Measurements from ENCODE around the gene ZNF615. TPM values are rescaled to one million over a fixed set of nuclear protein-coding genes. Genes with fewer than 3 reads are reported as not detected.
"Not testable (repeated sequence)": the region's sequence is repeated elsewhere in the genome, so short reads cannot be mapped to it uniquely, and the experiment has no call there.

Gene ZNF615
- polyA plus RNA-seq (ENCODE audit: insufficient read length): 24.1 TPM
- long read RNA-seq, donor 1, full-length matches to known transcripts: 2 of 2 reads
- long read RNA-seq, donor 1, partial matches to known transcripts: 0 of 2 reads
- long read RNA-seq, donor 1, other reads (novel, unspliced or antisense): 0 of 2 reads
- long read RNA-seq, donor 2, full-length matches to known transcripts: 4 of 4 reads
- long read RNA-seq, donor 2, partial matches to known transcripts: 0 of 4 reads
- long read RNA-seq, donor 2, other reads (novel, unspliced or antisense): 0 of 4 reads
- long read RNA-seq, donor 3, full-length matches to known transcripts: 2 of 2 reads
- long read RNA-seq, donor 3, partial matches to known transcripts: 0 of 2 reads
- long read RNA-seq, donor 3, other reads (novel, unspliced or antisense): 0 of 2 reads
- long read RNA-seq, donor 4: 0 reads
- long read RNA-seq, donor 5, full-length matches to known transcripts: 3 of 3 reads
- long read RNA-seq, donor 5, partial matches to known transcripts: 0 of 3 reads
- long read RNA-seq, donor 5, other reads (novel, unspliced or antisense): 0 of 3 reads
- long read RNA-seq, donor 6, full-length matches to known transcripts: 1 of 1 reads
- long read RNA-seq, donor 6, partial matches to known transcripts: 0 of 1 reads
- long read RNA-seq, donor 6, other reads (novel, unspliced or antisense): 0 of 1 reads
- long read RNA-seq, donor 7, full-length matches to known transcripts: 2 of 2 reads
- long read RNA-seq, donor 7, partial matches to known transcripts: 0 of 2 reads
- long read RNA-seq, donor 7, other reads (novel, unspliced or antisense): 0 of 2 reads
- long read RNA-seq, donor 8, partial matches to known transcripts: 0 of 1 reads
- long read RNA-seq, donor 8, other reads (novel, unspliced or antisense): 0 of 1 reads

DNA sequence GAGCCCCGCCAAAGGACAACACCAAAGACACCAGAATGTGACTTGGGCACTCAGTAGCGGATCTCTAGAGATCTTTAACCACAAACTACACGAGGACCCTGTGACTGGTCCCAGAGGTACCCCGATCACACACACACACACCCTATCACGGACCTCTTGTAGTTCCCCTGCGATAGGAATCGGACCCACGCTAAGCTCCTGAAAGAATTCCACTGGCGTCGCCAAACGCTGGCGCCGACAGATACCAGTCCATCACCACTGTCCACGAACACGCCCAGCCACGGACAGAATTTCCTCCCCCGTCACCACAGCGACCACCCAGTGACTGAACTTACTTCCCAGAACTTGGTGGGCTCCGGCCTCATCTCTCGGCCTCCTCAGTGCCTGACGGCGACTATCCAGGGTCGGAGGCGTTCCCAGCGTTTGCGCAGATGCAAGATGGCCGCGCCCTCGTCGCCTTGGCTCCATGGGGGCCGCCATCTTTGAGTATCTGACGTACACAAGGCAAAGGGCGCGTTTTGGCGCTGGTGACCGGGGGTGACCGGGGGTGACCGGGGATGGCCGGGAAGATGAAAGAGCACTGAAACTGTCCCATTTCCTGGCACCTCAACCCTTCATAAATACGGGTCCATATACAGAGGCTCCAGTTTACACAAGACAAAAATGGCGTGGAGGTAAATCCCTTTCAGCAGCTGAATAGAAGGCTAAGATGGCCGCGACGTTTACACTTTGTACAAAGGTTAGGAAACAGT, at the start of gene ZNF615:
Gene ZNF615, minus strand, starts transcription at position 406 of the 752 bp plus-strand sequence. CDS start 4,500 bp downstream, outside the sequence.
- DNase-seq: peak; percentile 93

DNA sequence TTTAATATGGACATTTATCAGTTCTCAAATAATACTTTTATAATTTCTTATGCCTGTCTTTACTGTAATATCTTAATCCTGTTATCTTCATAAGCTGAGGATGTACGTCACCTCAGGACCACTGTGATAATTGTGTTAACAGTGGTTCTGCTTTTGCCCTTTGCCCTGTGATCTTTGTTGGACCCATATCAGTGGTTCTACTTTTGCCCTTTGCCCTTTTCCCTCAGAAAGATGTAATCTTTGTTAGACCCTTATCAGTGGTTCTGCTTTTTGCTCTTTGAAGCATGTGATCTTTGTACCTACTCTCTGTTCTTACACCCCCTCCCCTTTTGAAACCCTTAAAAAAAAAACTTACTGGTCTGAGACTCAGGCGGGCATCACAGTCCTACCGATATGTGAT, 48.5 kb upstream of the ZNF615 start:
- not testable (repeated sequence) for DNase-seq

DNA sequence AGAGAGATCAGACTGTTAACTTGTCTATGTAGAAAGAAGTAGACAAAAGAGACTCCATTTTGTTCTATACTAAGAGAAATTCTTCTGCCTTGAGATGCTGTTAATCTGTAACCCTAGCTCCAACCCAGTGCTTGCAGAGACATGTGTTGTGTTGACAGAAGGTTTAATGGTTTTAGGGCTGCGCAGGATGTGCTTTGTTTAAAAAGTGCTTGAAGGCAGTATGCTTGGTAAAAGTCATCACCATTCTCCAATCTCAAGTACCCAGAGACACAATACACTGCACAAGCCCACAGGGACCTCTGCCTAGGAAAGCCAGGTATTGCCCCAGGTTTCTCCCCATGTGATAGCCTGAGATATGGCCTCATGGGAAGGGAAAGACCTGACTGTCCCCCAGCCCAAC, 43.7 kb upstream of the ZNF615 start:
- not testable (repeated sequence) for DNase-seq

DNA sequence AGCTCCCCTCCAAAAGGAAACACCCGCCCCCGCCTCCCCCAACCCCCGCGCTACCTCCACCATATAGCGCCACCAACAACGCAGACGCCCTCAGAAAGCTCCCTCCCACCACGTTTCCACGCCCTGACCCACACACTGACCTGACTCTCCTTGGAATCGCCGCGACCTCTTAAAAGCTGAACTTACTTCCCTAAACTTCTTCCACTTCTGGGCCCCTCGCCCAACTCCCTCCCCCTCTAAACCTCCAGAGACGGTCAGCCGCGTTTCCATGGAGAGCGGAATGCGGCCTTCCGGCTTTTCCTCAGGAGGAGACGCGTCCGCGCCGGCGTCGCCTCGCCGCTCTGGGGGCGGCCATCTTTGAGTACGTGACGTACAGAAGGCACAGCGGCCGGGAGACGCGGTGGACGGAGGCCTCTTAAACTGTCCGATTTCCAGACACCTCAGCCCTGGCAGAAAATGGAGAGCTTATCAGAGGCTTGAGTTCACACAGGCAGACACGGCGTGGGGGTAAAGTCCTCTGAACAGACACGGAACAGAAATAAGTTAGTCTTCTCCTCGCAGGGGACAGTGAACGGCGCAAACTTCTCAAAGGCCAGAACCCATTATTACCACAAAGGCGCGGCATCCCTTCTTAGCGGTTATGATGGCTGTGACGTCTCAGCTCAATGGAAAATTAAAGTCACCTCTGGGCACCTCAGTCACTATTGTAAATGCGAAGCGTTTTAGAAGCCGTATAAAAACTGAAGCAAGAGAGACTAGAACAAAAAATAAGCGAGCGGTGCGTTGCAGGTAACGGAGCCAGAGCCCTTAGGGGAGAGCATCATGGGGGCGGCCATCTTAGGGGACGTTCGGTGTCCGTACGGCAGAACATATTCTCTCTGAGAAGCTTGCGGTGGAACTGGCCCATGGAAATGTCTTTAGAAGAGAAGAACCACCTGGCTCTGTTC, 40.8 kb upstream of the ZNF615 start, which contains the start of gene ZNF432:
Gene ZNF432, minus strand, starts transcription at position 284 of the 947 bp plus-strand sequence. CDS start 1,970 bp downstream, outside the sequence.
- DNase-seq: peak; percentile 96

DNA sequence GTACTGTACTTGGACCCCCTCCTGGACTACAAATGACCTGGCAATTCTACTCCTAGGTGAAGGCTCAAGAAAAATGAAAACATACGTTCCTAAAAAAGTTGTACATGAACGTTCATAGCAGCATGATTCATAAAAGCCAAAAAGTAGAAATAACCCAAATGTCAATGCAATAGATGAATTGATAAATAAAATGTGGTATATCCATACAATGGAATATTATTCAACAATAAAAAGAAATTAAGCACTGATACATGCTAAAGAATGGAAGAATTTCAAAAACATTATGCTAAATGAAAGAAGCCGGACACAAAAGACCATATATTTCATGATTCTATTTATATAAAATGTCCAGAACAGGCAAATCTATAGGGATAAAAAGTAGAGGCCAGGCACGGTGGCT, 31.2 kb upstream of the ZNF615 start:
- no peak for DNase-seq

DNA sequence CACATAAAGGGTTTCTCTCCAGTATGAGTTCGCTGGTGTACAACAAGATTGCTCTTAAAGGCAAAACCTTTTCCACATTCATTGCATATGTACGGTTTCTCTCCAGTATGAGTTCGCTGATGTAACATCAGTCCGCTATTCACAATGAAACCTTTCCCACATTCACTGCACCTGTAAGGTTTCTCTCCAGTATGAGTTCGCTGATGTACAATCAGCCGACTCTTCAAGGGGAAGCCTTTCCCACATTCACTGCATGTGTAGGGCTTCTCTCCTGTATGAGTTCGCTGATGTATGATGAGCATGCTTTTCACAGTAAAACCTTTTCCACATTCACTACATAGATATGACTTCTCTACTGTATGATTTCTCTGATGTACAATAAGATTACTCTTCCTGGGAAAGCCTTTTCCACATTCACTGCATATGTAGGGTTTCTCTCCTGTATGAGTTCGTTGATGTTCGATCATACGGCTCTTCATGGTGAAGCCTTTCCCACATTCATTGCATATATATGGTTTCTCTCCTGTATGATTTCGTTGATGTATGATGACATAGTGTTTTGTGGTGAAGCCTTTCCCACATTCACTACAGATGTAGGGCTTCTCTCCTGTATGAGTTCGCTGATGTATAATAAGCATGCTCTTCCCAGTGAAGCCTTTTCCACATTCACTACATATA, 26.2 kb upstream of the ZNF615 start:
- no peak for DNase-seq

DNA sequence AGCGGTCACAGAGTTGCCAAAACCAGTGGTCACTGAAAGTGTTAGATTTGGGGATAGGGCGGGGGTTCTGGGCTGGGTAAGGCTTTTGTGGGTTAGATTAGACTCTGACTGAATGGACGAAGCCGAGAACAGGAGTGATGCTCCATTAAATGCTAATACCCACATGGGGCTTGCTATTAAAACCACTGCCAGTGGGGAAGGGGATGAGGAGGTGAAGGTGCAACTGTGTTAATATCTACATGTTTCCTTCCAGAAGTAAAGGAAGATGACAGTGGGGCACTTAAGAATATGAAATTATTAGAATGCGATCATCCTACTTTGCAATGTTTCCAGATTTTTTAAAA, 20.7 kb upstream of the ZNF615 start:
- DNase-seq: no peak

DNA sequence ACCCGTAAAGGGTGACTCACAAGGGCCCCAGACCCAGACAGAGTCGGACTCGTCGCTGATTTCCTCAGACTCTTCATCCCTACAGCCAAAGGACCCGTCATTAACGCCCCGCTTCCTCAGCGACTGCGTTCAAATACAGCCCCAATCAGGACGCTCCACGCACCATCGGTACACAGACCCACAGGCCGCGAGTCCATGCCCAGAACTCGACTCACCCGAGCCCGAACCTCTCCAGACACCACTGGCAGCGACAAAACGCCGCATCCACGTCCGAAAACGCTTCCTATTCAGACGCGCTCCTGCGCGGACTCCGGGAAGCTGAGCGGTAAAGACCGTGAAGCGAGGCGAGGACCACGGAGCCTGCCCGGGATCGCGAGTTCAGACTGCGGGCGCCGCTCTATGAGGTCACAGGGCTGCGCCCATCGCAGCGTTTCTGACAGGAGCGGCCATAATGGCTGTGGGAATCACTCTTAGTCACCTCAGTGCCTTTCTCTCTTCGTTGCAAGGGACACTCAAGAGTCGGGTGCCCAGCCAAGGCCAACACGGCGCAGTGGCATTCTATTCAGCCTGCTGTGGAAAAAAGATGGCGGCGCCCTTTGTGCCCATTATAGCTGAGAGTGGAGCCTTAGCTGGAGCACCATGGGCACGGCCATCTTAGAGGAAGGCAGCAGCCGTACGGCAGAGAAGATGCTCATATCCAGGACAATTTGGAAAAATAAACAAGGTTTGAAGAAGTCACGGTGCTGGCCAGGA, 20.2 kb upstream of the ZNF615 start, which contains the start of gene ZNF614:
Gene ZNF614, minus strand, starts transcription at position 353 of the 753 bp plus-strand sequence. CDS start 2,634 bp downstream, outside the sequence.
- DNase-seq: peak; percentile 91

DNA sequence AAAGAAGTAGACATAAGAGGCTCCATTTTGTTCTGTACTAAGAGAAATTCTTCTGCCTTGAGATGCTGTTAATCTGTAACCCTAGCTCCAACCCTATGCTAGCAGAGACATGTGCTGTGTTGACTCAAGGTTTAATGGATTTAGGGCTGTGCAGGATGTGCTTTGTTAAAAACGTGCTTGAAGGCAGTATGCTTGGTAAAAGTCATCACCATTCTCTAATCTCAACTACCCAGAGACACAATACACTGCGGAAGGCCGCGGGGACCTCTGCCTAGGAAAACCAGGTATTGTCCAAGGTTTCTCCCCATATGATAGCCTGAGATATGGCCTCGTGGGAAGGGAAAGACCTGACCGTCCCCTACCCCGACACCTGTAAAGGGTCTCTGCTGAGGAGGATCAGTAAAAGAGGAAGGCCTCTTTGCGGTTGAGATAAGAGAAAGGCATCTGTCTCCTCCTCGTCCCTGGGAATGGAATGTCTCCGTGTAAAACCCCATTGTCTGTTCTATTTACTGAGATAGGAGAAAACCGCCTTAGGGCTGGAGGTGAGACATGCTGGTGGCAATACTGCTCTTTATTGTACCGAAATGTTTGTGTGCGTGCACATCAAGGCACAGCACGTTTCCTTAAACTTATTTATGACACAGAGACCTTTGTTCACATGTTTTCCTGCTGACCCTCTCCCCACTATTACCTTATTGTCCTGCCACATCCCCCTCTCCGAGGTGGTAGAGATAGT, 18.4 kb upstream of the ZNF615 start:
- DNase-seq: not testable (repeated sequence)

DNA sequence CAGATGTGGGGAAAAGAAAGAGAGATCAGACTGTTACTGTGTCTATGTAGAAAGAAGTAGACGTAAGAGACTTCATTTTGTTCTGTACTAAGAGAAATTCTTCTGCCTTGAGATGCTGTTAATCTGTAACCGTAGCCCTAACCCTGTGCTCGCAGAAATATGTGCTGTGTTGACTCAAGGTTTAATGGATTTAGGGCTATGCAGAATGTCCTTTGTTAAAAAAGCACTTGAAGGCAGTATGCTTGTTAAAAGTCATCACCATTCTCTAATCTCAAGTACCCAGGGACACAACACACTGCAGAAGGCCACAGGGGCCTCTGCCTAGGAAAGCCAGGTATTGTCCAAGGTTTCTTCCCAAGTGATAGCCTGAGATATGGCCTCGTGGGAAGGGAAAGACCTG, 16.5 kb upstream of the ZNF615 start:
- DNase-seq: not testable (repeated sequence)

DNA sequence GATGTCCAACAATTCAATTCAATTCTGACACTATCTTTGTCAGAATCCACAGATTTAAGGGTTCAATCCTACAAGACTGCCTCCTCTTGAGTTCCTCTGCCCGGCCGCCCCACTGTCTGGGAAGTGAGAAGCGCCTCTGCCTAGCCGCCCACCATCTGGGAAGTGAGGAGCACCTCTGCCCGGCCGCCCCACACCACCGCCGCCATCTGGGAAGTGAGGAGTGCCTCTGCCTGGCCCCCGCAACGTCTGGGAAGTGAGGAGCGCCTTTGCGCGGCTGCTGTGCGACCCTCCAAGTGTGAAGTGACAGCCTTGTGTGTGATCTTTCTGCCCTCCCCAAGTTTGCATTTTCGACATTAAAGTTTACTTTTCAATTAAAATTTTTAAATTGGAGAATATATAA, 14.2 kb upstream of the ZNF615 start:
- DNase-seq: no peak

DNA sequence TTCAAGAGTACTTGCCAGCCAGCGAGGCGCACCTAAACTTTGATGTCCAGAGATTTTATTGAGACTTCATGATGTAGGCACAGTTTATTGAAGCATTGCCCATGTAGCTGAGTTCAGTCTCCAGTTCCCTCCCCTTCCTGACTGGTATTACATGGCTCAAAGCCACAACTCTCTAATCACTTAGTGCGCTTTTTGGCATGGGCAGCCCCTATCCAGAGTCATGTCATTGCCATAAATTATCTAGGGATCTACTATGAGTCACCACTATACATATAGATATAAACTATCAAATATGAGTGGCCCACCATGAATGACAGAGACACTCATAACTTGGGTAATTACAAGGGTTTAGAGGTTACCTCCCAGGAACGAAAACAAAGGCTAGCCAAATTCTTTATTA, 12.5 kb upstream of the ZNF615 start:
- no peak for DNase-seq

DNA sequence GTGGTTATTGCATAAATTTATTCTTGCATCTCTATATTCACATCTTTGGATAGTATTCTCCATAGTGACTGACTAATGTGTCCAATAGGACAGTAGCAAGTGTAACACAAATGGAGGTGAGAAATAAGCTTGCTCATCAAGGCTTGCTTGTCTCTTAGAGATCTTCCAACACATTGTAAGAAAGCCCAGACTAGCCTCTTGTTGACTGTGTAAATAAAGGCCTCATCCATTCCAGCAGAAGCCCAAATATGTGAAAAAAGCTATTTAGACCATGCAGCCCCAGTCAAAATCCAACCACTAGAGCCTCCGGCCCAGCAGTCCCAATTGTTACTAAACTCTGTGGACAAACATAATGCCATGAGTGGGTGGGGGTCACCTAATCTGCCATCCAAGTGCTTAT, 2.7 kb upstream of the ZNF615 start:
- no peak for DNase-seq

DNA sequence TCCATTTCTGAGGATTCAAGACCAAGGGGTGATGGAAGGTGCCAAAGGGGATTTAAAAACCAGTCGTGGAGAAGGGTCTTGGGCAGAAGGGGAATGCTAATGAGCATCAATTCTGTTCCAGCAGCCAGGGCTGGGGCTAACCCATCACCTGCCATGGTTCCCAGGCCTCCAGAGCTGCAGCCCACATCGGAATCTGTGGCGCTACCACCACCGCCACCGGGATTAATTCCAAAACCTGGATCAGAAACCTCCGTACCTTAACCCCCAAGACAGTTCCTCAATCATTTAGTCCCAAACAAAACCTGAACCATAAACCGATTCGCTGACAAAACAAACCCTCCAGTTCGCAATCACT, 583 bp downstream of the ZNF615 start:
- peak; percentile 31 for DNase-seq

DNA sequence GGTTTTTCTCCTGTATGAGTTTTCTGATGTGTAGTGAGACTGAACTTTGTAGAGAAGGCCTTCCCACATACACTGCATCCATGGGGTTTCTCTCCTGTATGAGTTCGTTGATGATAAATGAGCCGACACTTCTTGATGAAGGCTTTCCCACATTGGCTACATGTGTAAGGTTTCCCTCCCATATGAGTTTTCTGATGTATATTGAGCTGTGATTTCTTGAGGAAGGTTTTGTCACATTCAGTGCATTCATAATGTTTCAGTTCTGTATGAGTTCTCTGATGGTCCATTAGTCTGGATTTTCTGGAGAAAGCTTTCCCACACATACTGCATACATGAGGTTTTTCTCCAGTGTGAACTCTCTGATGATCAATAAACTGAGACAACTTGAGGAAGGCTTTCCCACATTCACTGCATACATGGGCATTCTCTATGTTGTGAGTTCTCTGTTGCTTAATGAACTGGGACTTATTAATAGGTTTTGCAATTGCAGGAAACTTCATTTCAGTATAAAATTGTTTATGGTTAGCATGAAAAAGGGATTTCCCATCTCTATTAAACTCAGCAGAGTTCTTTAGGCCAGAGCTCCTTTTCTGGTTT, 13.9 kb downstream of the ZNF615 start:
- DNase-seq: no peak

DNA sequence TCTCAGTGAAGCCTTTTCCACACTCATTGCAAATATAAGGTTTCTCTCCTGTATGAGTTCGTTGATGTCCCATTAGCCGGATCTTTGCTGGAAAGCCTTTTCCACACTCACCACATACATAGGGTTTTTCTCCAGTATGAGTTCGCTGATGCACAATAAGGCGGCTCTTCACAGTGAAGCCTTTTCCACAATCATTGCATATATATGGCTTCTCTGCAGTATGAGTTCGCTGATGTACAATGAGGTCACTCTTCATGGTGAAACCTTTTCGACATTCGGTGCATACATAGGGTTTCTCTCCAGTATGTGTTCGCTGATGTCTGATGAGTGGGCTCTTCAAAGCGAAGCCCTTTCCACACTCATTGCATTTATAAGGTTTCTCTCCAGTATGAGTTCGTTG, 14.6 kb downstream of the ZNF615 start:
- DNase-seq: no peak

DNA sequence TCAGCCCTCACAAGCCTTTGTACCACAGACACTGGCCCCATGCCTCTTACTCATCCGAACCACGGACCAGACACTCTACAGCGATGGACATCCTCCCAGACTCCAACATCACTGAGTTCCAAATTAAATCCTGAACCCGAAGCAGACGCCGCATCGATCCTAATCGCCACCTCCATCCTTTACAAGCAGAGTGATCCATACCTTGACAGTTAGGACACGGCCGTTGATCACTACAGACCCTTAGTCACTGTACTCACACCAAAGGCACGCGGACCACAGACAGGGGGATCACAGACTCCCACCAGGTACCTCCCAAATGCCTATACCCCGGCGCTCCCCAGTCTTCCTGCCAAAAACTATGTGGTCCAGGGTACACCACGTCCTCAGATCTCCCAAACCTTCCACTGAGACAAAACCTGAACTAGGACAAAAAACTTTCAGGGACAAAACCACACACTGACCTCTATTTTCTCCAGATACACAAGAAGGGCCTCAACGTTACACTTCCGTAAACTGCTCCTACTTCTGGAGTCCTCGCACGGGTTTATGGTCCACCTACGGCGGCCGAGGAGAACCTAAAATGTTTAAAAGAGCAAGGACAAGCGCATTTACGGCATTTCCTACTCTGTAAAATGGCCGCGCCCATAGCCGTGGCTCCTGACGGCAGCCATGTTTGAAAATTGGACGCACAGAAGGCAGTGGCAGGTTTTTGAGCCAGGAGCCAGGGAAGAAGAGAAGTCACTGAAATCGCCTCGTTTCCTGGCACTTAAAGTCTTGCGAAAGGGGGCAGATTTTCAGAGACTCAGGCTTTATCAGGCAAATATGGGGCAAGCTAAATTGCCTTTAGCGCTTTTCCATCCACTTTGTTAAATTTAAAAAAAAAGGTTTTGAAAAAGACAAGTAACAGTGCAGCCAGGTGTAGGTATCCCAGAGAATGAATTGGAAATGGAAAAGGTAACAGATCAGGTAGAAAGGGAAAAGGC, 21.4 kb downstream of the ZNF615 start, which contains the start of gene ZNF350:
Gene ZNF350, minus strand, starts transcription at position 532 of the 983 bp plus-strand sequence. CDS start 12,480 bp downstream, outside the sequence.
- DNase-seq: peak; percentile 97

All from left kidney (tissue), 8 donors.